HepG2 (cell line): ENCODE results near the gene ASIC3. TPM values are rescaled to one million over a fixed set of nuclear protein-coding genes. Genes with fewer than 3 reads are reported as not detected.

Experiments used
- AKAP8 ChIP-seq: sonication (generic); formaldehyde crosslinking; IDR thresholded peaks from 2 replicates; pipeline ENCODE4 v1.5.1; 2020; ENCODE audit warnings: mild to moderate bottlenecking, missing genetic modification reagents
- ERF ChIP-seq: IDR thresholded peaks from 2 replicates; pipeline ENCODE4 v1.6.1; 2018; ENCODE audit warnings: missing biosample characterization, missing genetic modification reagents
- HNRNPK ChIP-seq: fragments of 200-400 bp; formaldehyde crosslinking; IDR thresholded peaks from 2 replicates; pipeline ENCODE4 v1.6.1; 2018; ENCODE audit warnings: low read length, low read depth, moderate library complexity, mild to moderate bottlenecking; ENCODE audit not compliant: poor library complexity, severe bottlenecking
- KLF15 ChIP-seq: sonication (generic); formaldehyde crosslinking; IDR thresholded peaks from 2 replicates; pipeline ENCODE4 v1.8.1; 2023; ENCODE audit warnings: borderline replicate concordance, mild to moderate bottlenecking, inconsistent platforms, missing genetic modification reagents, mixed read lengths
- MAZ ChIP-seq, 2 experiments: sonication (generic) in 1 of 2; formaldehyde crosslinking in 1 of 2; IDR thresholded peaks; 2 replicates each; pipeline versions ENCODE4 v1.5.0 to v1.6.1; 2012 to 2020; ENCODE audit warnings: low read depth in 2 of 2, mild to moderate bottlenecking in 2 of 2, borderline replicate concordance in 1 of 2, improper control_type of control experiment in 1 of 2, low read length in 1 of 2, missing genetic modification reagents in 1 of 2, moderate library complexity in 1 of 2
- NFE2 ChIP-seq: sonication (generic); formaldehyde crosslinking; IDR thresholded peaks from 2 replicates; pipeline ENCODE4 v1.4.0; 2020; ENCODE audit warnings: missing genetic modification reagents
- POLR2AphosphoS5 ChIP-seq: IDR thresholded peaks from 2 replicates; pipeline ENCODE4 v1.6.1; 2012; ENCODE audit warnings: low read depth, low read length
- SMARCC2 ChIP-seq: fragments of 450-650 bp; IDR thresholded peaks from 2 replicates; pipeline ENCODE4 v1.6.1; 2017; ENCODE audit warnings: antibody characterized with exemption, mild to moderate bottlenecking
- SOX6 ChIP-seq, 2 experiments: fragments of 450-650 bp in 1 of 2; sonication (generic) in 1 of 2; formaldehyde crosslinking in 1 of 2; IDR thresholded peaks; 2 replicates each; pipeline versions ENCODE4 v1.4.0 to v1.6.1; 2017 to 2020; ENCODE audit warnings: antibody characterized with exemption in 1 of 2, mild to moderate bottlenecking in 1 of 2, missing genetic modification reagents in 1 of 2
- ZC3H13 ChIP-seq: sonication (generic); formaldehyde crosslinking; IDR thresholded peaks from 2 replicates; pipeline ENCODE4 v1.8.1; 2023; ENCODE audit warnings: mild to moderate bottlenecking, missing genetic modification reagents, moderate library complexity
- ZNF496 ChIP-seq: sonication (generic); formaldehyde crosslinking; IDR thresholded peaks from 2 replicates; pipeline ENCODE4 v1.8.1; 2023; ENCODE audit warnings: mild to moderate bottlenecking, moderate library complexity, missing genetic modification reagents; ENCODE audit not compliant: insufficient replicate concordance
- ZNF562 ChIP-seq: sonication (generic); formaldehyde crosslinking; IDR thresholded peaks from 2 replicates; pipeline ENCODE4 v1.8.0; 2022; ENCODE audit warnings: missing genetic modification reagents, borderline replicate concordance
- ZNF563 ChIP-seq: sonication (generic); formaldehyde crosslinking; IDR thresholded peaks from 2 replicates; pipeline ENCODE4 v1.8.0; 2022; ENCODE audit warnings: mild to moderate bottlenecking, moderate library complexity, missing genetic modification reagents
- ZSCAN29 ChIP-seq: sonication (generic); formaldehyde crosslinking; conservative IDR thresholded peaks from 2 replicates; pipeline ENCODE4 v1.4.0; 2020; ENCODE audit warnings: mild to moderate bottlenecking, missing genetic modification reagents
- polyA plus RNA-seq, 8 experiments: library from polyadenylated mRNA; depleted of rRNA in 3 of 8; stranded (reverse) in 7 of 8; unstranded in 1 of 8; fragments of >200 nt; fragmentation: Illumina TruSeq in 4 of 8; extraction: Trizol in 4 of 8; gene quantifications; 2 replicates each; pipeline versions ENCODE4 v1.2.1 to v1.2.3, GENCODE V29; 2011 to 2016; ENCODE audit warnings: low read depth in 4 of 8, missing spikeins in 1 of 8, mixed read lengths in 1 of 8; ENCODE audit not compliant: insufficient read depth in 1 of 8
- total RNA-seq, 5 experiments: library from RNA; depleted of rRNA; stranded (reverse); fragments of >200 nt; fragmentation: Illumina TruSeq; extraction: Trizol; gene quantifications; 2 replicates each; pipeline ENCODE4 v1.2.3, GENCODE V29; 2016; ENCODE audit warnings: low read depth in 1 of 5
- TF ChIP-seq, protein P1 (sequence below): sonication (generic); formaldehyde crosslinking; IDR thresholded peaks from 2 replicates; pipeline ENCODE4 v1.5.0; 2020; ENCODE audit warnings: mild to moderate bottlenecking, missing genetic modification reagents
- TF ChIP-seq, protein P2 (sequence below): IDR thresholded peaks from 2 replicates; pipeline ENCODE4 v1.6.1; 2016; ENCODE audit warnings: missing compliant biosample characterization, missing genetic modification reagents, borderline replicate concordance
- TF ChIP-seq, protein P3 (sequence below): sonication (generic); formaldehyde crosslinking; IDR thresholded peaks from 2 replicates; pipeline ENCODE4; 2020; ENCODE audit warnings: missing genetic modification reagents, mild to moderate bottlenecking, borderline replicate concordance
- TF ChIP-seq, protein P4 (sequence below): sonication (generic); formaldehyde crosslinking; IDR thresholded peaks from 2 replicates; pipeline ENCODE4 v1.5.0; 2020; ENCODE audit warnings: missing genetic modification reagents
- TF ChIP-seq, protein P5 (sequence below): IDR thresholded peaks from 2 replicates; pipeline ENCODE4 v1.6.1; 2016; ENCODE audit warnings: mild to moderate bottlenecking, missing biosample characterization, missing genetic modification reagents
- TF ChIP-seq, protein P6 (sequence below): sonication (generic); formaldehyde crosslinking; IDR thresholded peaks from 2 replicates; pipeline ENCODE4 v1.8.1; 2023; ENCODE audit warnings: missing genetic modification reagents, inconsistent platforms, borderline replicate concordance

Gene ASIC3
- total and polyA plus RNA-seq, 2 of the 13 experiments (the other 11 are each of a cell fraction or from before 2014, with no cell fraction given): 0.51 TPM; not detected in 1

DNA sequence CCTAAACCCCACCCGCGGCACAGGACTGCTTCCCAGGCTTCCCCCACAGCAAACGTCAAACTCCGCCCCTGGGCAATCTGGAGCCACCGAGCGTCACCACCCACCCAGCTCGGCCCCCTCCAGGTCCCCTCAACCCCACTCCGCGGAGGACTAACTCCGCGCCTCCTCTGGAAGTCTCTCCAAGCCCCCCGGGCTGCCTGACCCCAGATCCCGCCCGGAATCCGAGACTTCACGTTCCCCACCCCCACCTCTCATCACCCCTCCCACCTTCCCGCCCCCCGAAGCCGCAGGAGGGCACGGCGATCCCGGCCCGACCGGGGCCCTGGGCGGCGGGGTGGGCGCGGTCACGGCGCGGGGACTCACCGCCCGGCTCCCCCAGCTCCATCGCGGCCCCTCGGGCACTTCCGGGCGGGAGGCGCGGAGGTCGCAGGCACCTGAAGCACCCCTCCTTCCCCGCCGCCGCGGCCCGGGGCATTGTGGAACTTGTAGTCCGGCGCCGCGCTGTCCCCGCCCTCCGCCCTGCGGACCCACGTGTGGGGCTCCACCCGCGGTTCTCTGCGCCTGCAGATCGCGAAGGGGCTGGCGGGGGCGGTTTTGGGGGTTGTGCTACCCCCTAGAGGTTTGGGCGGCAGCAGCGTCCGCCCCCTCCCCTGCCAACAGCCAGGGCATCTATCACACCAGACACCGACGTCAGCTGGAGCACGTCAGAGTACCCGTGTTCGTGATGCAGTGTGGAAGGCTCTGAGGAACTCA, 34.9 kb downstream of the ASIC3 start, which contains the start of gene TMUB1 (continued):
- no peak for TF ChIP-seq NFE2 (CRISPR knock-in tag)
- TF ChIP-seq ZC3H13 (CRISPR knock-in tag): no peak
- TF ChIP-seq HNRNPK: peak; percentile 16
- no peak for TF ChIP-seq ERF (CRISPR knock-in tag)
- no peak for TF ChIP-seq ZNF496 (CRISPR knock-in tag)
- TF ChIP-seq ZNF562 (CRISPR knock-in tag): no peak
- TF ChIP-seq, protein P1, sequence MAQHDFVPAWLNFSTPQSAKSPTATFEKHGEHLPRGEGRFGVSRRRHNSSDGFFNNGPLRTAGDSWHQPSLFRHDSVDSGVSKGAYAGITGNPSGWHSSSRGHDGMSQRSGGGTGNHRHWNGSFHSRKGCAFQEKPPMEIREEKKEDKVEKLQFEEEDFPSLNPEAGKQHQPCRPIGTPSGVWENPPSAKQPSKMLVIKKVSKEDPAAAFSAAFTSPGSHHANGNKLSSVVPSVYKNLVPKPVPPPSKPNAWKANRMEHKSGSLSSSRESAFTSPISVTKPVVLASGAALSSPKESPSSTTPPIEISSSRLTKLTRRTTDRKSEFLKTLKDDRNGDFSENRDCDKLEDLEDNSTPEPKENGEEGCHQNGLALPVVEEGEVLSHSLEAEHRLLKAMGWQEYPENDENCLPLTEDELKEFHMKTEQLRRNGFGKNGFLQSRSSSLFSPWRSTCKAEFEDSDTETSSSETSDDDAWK (CRISPR knock-in tag): no peak
- TF ChIP-seq ZNF563: no peak
- TF ChIP-seq, protein P2, sequence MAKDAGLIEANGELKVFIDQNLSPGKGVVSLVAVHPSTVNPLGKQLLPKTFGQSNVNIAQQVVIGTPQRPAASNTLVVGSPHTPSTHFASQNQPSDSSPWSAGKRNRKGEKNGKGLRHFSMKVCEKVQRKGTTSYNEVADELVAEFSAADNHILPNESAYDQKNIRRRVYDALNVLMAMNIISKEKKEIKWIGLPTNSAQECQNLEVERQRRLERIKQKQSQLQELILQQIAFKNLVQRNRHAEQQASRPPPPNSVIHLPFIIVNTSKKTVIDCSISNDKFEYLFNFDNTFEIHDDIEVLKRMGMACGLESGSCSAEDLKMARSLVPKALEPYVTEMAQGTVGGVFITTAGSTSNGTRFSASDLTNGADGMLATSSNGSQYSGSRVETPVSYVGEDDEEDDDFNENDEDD (CRISPR knock-in tag): peak; percentile 61; the same call in 1 of the 2 replicates
- no peak for TF ChIP-seq AKAP8 (CRISPR knock-in tag)
- TF ChIP-seq, protein P3, sequence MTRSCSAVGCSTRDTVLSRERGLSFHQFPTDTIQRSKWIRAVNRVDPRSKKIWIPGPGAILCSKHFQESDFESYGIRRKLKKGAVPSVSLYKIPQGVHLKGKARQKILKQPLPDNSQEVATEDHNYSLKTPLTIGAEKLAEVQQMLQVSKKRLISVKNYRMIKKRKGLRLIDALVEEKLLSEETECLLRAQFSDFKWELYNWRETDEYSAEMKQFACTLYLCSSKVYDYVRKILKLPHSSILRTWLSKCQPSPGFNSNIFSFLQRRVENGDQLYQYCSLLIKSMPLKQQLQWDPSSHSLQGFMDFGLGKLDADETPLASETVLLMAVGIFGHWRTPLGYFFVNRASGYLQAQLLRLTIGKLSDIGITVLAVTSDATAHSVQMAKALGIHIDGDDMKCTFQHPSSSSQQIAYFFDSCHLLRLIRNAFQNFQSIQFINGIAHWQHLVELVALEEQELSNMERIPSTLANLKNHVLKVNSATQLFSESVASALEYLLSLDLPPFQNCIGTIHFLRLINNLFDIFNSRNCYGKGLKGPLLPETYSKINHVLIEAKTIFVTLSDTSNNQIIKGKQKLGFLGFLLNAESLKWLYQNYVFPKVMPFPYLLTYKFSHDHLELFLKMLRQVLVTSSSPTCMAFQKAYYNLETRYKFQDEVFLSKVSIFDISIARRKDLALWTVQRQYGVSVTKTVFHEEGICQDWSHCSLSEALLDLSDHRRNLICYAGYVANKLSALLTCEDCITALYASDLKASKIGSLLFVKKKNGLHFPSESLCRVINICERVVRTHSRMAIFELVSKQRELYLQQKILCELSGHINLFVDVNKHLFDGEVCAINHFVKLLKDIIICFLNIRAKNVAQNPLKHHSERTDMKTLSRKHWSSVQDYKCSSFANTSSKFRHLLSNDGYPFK (CRISPR knock-in tag): no peak
- 0 out of 2 replicates have a peak, but pooled peaks have one; percentile 21 for TF ChIP-seq MAZ (IDR thresholded peaks at IDR 0.05; ENCODE audit: borderline replicate concordance, low read depth, low read length)
- peak; percentile 86 for TF ChIP-seq MAZ (CRISPR knock-in tag; IDR thresholded peaks at IDR 0.05; ENCODE audit: low read depth)
- no peak for TF ChIP-seq KLF15
- TF ChIP-seq, protein P4, sequence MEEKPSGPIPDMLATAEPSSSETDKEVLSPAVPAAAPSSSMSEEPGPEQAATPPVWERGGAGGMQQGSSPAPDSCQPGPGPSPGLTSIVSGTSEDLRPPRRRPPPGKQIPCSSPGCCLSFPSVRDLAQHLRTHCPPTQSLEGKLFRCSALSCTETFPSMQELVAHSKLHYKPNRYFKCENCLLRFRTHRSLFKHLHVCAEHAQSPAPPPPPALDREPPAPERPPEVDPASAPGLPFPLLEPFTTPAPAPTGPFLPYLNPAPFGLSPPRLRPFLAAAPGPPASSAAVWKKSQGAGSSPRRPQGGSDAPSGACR: no peak
- no peak for TF ChIP-seq ZSCAN29
- TF ChIP-seq, protein P5, sequence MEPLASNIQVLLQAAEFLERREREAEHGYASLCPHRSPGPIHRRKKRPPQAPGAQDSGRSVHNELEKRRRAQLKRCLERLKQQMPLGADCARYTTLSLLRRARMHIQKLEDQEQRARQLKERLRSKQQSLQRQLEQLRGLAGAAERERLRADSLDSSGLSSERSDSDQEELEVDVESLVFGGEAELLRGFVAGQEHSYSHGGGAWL (CRISPR knock-in tag): peak; percentile 73; the same call in 1 of the 2 replicates
- peak; percentile 41 for TF ChIP-seq POLR2AphosphoS5
- TF ChIP-seq SMARCC2: no peak
- TF ChIP-seq, protein P6, sequence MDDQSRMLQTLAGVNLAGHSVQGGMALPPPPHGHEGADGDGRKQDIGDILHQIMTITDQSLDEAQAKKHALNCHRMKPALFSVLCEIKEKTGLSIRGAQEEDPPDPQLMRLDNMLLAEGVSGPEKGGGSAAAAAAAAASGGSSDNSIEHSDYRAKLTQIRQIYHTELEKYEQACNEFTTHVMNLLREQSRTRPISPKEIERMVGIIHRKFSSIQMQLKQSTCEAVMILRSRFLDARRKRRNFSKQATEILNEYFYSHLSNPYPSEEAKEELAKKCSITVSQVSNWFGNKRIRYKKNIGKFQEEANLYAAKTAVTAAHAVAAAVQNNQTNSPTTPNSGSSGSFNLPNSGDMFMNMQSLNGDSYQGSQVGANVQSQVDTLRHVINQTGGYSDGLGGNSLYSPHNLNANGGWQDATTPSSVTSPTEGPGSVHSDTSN (CRISPR knock-in tag): no peak
- no peak for TF ChIP-seq SOX6 (IDR thresholded peaks at IDR 0.05)
- no peak for TF ChIP-seq SOX6 (CRISPR knock-in tag; IDR thresholded peaks at IDR 0.05)
